Testis (tissue), 3 donors: Measurements from ENCODE around the gene LIME1. TPM values are rescaled to one million over a fixed set of nuclear protein-coding genes. Genes with fewer than 3 reads are reported as not detected.

ENCODE experiments used
- DNase-seq: peaks from one replicate; pipeline ENCODE4 v3.0.0-alpha.2; 2019
- H3K27ac ChIP-seq, 2 donors: fragments of 200-600 bp; sonication (generic); one replicate each; pipeline ENCODE4 v1.5.1; 2019
- H3K27me3 ChIP-seq: fragments of 200-600 bp; sonication (generic); one replicate; pipeline ENCODE4 v1.5.1; 2019
- H3K36me3 ChIP-seq: fragments of 200-600 bp; sonication (generic); one replicate; pipeline ENCODE4 v1.5.1; 2017; ENCODE audit warnings: low read depth; ENCODE audit errors: missing control alignments
- H3K4me1 ChIP-seq: fragments of 200-600 bp; sonication (generic); one replicate; pipeline ENCODE4 v1.5.1; 2019
- H3K4me3 ChIP-seq, 2 donors: fragments of 200-600 bp; sonication (generic); one replicate each; pipeline ENCODE4 v1.5.1; 2017 to 2019
- H3K9me3 ChIP-seq: fragments of 200-600 bp; sonication (generic); one replicate; pipeline ENCODE4 v1.5.1; 2017
- CTCF ChIP-seq, 3 experiments: fragments of 450-650 bp in 2 of 3; fragments of 200-600 bp in 1 of 3; sonication (generic) in 1 of 3; IDR thresholded peaks; one replicate each; pipeline ENCODE4 v1.5.1; 2016 to 2019; ENCODE audit warnings: antibody characterized with exemption in 3 of 3, mild to moderate bottlenecking in 2 of 3, moderate library complexity in 1 of 3
- POLR2A ChIP-seq: fragments of 450-650 bp; IDR thresholded peaks from one replicate; pipeline ENCODE4 v1.6.1; 2017; ENCODE audit warnings: antibody characterized with exemption, mild to moderate bottlenecking, moderate library complexity
- WGBS, 2 donors: methylation state at CpG; one replicate each; pipeline ENCODE4 v1.1.5; 2018; 5-methylcytosine and 5-hydroxymethylcytosine counted together
- intact Hi-C: fragments of 100-400 bp; cut with DNase I; formaldehyde crosslinking; loops from one replicate; pipeline ENCODE4 v1.15.1; 2023; ENCODE audit warnings: low total_unique reads
- polyA plus RNA-seq: library from polyadenylated mRNA; stranded (reverse); fragments of 350-450 nt; fragmentation: Illumina TruSeq; extraction: RNeasy Lipid Tissue Mini Kit (QIAGEN cat#74804); gene quantifications from one replicate; pipeline ENCODE4 v1.2.3, GENCODE V29; 2014; ENCODE audit warnings: low read depth, low replicate concordance; ENCODE audit not compliant: insufficient read depth
- small RNA-seq, 2 donors: library from RNA; depleted of rRNA; stranded (forward); fragments of <200 nt; gene quantifications; one replicate each; pipeline ENCODE3, GENCODE V24; 2016
- total RNA-seq, 2 donors: library from RNA; depleted of rRNA; stranded (reverse); fragments of >200 nt; gene quantifications; one replicate each; pipeline ENCODE4 v1.2.3, GENCODE V29; 2016

The LIME1 gene
- total and polyA plus RNA-seq, 3 donors from 2014 or later, result 5.6 to 47.4 (median 41.4) TPM

GRCh38 chr20:63785691-63786131 lies 49.2 kb downstream of the LIME1 start:
- H3K27ac ChIP-seq, result peak overlapping the region in 1 of 2 donors; percentile 80
- H3K9me3 ChIP-seq, result no peaks in the 10 kb centered on the region
- peaks cover 37% of the 10 kb centered on the region for H3K4me1 ChIP-seq
- 44 to 53% methylated on average over 14 of the region's 14 CpGs for WGBS, 2 donors
- no peak for TF ChIP-seq POLR2A
- no peak for TF ChIP-seq CTCF (IDR thresholded peaks at IDR 0.05)
- intact Hi-C loops, result loop anchor here (5.0 kb wide), 1 partner anchor 72 kb away; no protein-coding TSS in a partner anchor
- H3K4me3 ChIP-seq, result no peak overlapping the region
- H3K27me3 ChIP-seq, result no peaks in the 10 kb centered on the region
- no peak for DNase-seq
- no peaks in the 10 kb centered on the region for H3K36me3 ChIP-seq

GRCh38 chr20:63787302-63787701 lies 50.8 kb downstream of the LIME1 start:
- no peak overlapping the region for H3K27ac ChIP-seq
- H3K9me3 ChIP-seq, result no peaks in the 10 kb centered on the region
- H3K27me3 ChIP-seq, result no peaks in the 10 kb centered on the region
- no peak overlapping the region for H3K4me3 ChIP-seq
- WGBS, 2 donors, result 81 to 82% methylated on average over 11 of the region's 11 CpGs
- DNase-seq, result no peak
- intact Hi-C loops, result loop anchor here (5.0 kb wide), 1 partner anchor 70 kb away; no protein-coding TSS in a partner anchor
- H3K4me1 ChIP-seq, result peaks cover 44% of the 10 kb centered on the region
- no peak for TF ChIP-seq CTCF (IDR thresholded peaks at IDR 0.05)
- no peak for TF ChIP-seq POLR2A
- H3K36me3 ChIP-seq, result no peaks in the 10 kb centered on the region

GRCh38 chr20:63787749-63788148 lies 51.3 kb downstream of the LIME1 start:
- Histone ChIP-seq H3K9me3 (no peaks in the 10 kb centered on the region), H3K36me3 (no peaks in the 10 kb centered on the region), H3K27me3 (no peaks in the 10 kb centered on the region), H3K27ac (no peak overlapping the region), H3K4me1 (peaks cover 45% of the 10 kb centered on the region), H3K4me3 (no peak overlapping the region)
- TF ChIP-seq CTCF (IDR thresholded peaks at IDR 0.05), result no peak
- TF ChIP-seq POLR2A, result no peak
- DNase-seq, result no peak
- WGBS, 2 donors, result 51 to 56% methylated on average over 12 to 16 of the region's 16 CpGs
- intact Hi-C loops, result loop anchor here (5.0 kb wide), 1 partner anchor 70 kb away; no protein-coding TSS in a partner anchor

Small RNA genes within 50 kb of the gene (small RNA-seq; reads per million reads assigned to genes)
- 0 to 0.18 reads per million in 2 donors for gene LIME1
- 0 reads per million in 2 donors for gene TNFRSF6B

Other genes with a start within 250 kb of the LIME1 start
- 10 to 100 TPM in 1 of 2 donors, 1 to 10 TPM in 1; 9.8 to 15.9 TPM for gene EEF1A2, start 237.6 kb upstream of the LIME1 start, total RNA-seq
- 19.1 TPM for gene EEF1A2, start 237.6 kb upstream of the LIME1 start, polyA plus RNA-seq
- gene PPDPF, start 215.9 kb upstream of the LIME1 start, total RNA-seq, result 100 to 1,000 TPM; 431 to 529 TPM
- gene PPDPF, start 215.9 kb upstream of the LIME1 start, polyA plus RNA-seq, result 207 TPM
- gene PTK6, start 199.3 kb upstream of the LIME1 start, total RNA-seq, result under 1 TPM in 1 of 2 donors, not detected in 1; 0.37 TPM
- gene PTK6, start 199.3 kb upstream of the LIME1 start, polyA plus RNA-seq, result 0.26 TPM
- under 1 TPM; 0.19 to 0.24 TPM for gene SRMS, start 188.9 kb upstream of the LIME1 start, total RNA-seq
- 0.42 TPM for gene SRMS, start 188.9 kb upstream of the LIME1 start, polyA plus RNA-seq
- gene FNDC11, start 182.5 kb upstream of the LIME1 start, total RNA-seq, result 100 to 1,000 TPM in 1 of 2 donors, 10 to 100 TPM in 1; 85.4 to 121 TPM
- 147 TPM for gene FNDC11, start 182.5 kb upstream of the LIME1 start, polyA plus RNA-seq
- gene HELZ2, start 162.4 kb upstream of the LIME1 start, total RNA-seq, result 10 to 100 TPM; 13.5 to 22.9 TPM
- 7.1 TPM for gene HELZ2, start 162.4 kb upstream of the LIME1 start, polyA plus RNA-seq
- 10 to 100 TPM; 31.0 to 33.1 TPM for gene GMEB2, start 109.6 kb upstream of the LIME1 start, total RNA-seq
- 20.3 TPM for gene GMEB2, start 109.6 kb upstream of the LIME1 start, polyA plus RNA-seq
- gene STMN3, start 83.2 kb upstream of the LIME1 start, total RNA-seq, result 10 to 100 TPM in 1 of 2 donors, 1 to 10 TPM in 1; 8.4 to 16.5 TPM
- gene STMN3, start 83.2 kb upstream of the LIME1 start, polyA plus RNA-seq, result 15.1 TPM
- 10 to 100 TPM; 56.8 to 84.6 TPM for gene RTEL1, start 78.4 kb upstream of the LIME1 start, total RNA-seq
- 34.2 TPM for gene RTEL1, start 78.4 kb upstream of the LIME1 start, polyA plus RNA-seq
- 10 to 100 TPM; 26.2 to 30.5 TPM for gene TNFRSF6B, start 40.0 kb upstream of the LIME1 start, total RNA-seq
- 3.0 TPM for gene TNFRSF6B, start 40.0 kb upstream of the LIME1 start, polyA plus RNA-seq
- gene ARFRP1, start 28.7 kb upstream of the LIME1 start, total RNA-seq, result 10 to 100 TPM; 55.4 to 55.6 TPM
- 37.8 TPM for gene ARFRP1, start 28.7 kb upstream of the LIME1 start, polyA plus RNA-seq
- 10 to 100 TPM; 53.1 to 57.3 TPM for gene ZGPAT, start 28.6 kb upstream of the LIME1 start, total RNA-seq
- gene ZGPAT, start 28.6 kb upstream of the LIME1 start, polyA plus RNA-seq, result 43.1 TPM
- 100 to 1,000 TPM; 123 to 141 TPM for gene SLC2A4RG, start 3.1 kb downstream of the LIME1 start, total RNA-seq
- gene SLC2A4RG, start 3.1 kb downstream of the LIME1 start, polyA plus RNA-seq, result 64.4 TPM
- gene ZBTB46, start 94.6 kb downstream of the LIME1 start, total RNA-seq, result 10 to 100 TPM; 12.5 to 15.4 TPM
- 5.2 TPM for gene ZBTB46, start 94.6 kb downstream of the LIME1 start, polyA plus RNA-seq
- 10 to 100 TPM; 13.8 to 20.9 TPM for gene ABHD16B, start 124.8 kb downstream of the LIME1 start, total RNA-seq
- 10.8 TPM for gene ABHD16B, start 124.8 kb downstream of the LIME1 start, polyA plus RNA-seq
- gene TPD52L2, start 128.6 kb downstream of the LIME1 start, total RNA-seq, result 100 to 1,000 TPM; 100 to 132 TPM
- 89.9 TPM for gene TPD52L2, start 128.6 kb downstream of the LIME1 start, polyA plus RNA-seq
- 10 to 100 TPM; 58.2 to 64.8 TPM for gene DNAJC5, start 158.5 kb downstream of the LIME1 start, total RNA-seq
- 35.6 TPM for gene DNAJC5, start 158.5 kb downstream of the LIME1 start, polyA plus RNA-seq
- 10 to 100 TPM; 72.6 to 78.0 TPM for gene UCKL1, start 219.8 kb downstream of the LIME1 start, total RNA-seq
- 35.0 TPM for gene UCKL1, start 219.8 kb downstream of the LIME1 start, polyA plus RNA-seq
- gene ZNF512B, start 233.3 kb downstream of the LIME1 start, total RNA-seq, result 10 to 100 TPM; 24.5 to 27.6 TPM
- gene ZNF512B, start 233.3 kb downstream of the LIME1 start, polyA plus RNA-seq, result 16.7 TPM
- gene SAMD10, start 243.0 kb downstream of the LIME1 start, total RNA-seq, result 10 to 100 TPM in 1 of 2 donors, 1 to 10 TPM in 1; 6.2 to 10.7 TPM
- 3.9 TPM for gene SAMD10, start 243.0 kb downstream of the LIME1 start, polyA plus RNA-seq
- gene PRPF6, start 244.5 kb downstream of the LIME1 start, total RNA-seq, result 100 to 1,000 TPM; 107 to 114 TPM
- gene PRPF6, start 244.5 kb downstream of the LIME1 start, polyA plus RNA-seq, result 106 TPM